ENCODE data around the gene RAD54L.

DNA sequence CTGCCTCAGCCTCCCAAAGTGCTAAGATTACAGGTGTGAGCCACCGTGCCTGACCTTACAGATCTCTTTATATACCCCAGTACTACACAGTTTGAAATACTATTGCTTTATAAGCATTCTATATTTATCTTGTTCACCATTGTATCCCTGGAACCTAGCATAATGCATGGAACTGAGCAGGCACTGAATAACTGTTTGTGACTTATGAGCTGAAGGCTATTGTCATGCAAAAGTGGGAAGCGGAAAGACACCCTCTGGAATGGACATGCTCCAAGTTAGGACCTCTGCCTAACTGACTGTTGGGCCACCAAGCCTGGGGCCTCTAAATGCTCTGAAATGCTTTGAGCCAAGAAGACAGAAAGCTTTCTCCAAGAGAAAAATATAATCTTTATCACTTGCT is 47.7 kb downstream of the RAD54L start:
- TF ChIP-seq, protein P1, sequence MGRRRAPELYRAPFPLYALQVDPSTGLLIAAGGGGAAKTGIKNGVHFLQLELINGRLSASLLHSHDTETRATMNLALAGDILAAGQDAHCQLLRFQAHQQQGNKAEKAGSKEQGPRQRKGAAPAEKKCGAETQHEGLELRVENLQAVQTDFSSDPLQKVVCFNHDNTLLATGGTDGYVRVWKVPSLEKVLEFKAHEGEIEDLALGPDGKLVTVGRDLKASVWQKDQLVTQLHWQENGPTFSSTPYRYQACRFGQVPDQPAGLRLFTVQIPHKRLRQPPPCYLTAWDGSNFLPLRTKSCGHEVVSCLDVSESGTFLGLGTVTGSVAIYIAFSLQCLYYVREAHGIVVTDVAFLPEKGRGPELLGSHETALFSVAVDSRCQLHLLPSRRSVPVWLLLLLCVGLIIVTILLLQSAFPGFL (CRISPR knock-in tag; IDR thresholded peaks at IDR 0.05; ENCODE audit: borderline replicate concordance) = no peak
- TF ChIP-seq, protein P2, sequence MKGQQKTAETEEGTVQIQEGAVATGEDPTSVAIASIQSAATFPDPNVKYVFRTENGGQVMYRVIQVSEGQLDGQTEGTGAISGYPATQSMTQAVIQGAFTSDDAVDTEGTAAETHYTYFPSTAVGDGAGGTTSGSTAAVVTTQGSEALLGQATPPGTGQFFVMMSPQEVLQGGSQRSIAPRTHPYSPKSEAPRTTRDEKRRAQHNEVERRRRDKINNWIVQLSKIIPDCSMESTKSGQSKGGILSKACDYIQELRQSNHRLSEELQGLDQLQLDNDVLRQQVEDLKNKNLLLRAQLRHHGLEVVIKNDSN (CRISPR knock-in tag; IDR thresholded peaks at IDR 0.05) = no peak
- TF ChIP-seq RELA (CRISPR knock-in tag; IDR thresholded peaks at IDR 0.05; ENCODE audit: borderline replicate concordance) (no peak), ESRRA (CRISPR knock-in tag; IDR thresholded peaks at IDR 0.05; ENCODE audit: borderline replicate concordance) (no peak)
- TF ChIP-seq, protein P3, sequence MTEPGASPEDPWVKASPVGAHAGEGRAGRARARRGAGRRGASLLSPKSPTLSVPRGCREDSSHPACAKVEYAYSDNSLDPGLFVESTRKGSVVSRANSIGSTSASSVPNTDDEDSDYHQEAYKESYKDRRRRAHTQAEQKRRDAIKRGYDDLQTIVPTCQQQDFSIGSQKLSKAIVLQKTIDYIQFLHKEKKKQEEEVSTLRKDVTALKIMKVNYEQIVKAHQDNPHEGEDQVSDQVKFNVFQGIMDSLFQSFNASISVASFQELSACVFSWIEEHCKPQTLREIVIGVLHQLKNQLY (CRISPR knock-in tag; IDR thresholded peaks at IDR 0.05) = no peak
- TF ChIP-seq, protein P4, sequence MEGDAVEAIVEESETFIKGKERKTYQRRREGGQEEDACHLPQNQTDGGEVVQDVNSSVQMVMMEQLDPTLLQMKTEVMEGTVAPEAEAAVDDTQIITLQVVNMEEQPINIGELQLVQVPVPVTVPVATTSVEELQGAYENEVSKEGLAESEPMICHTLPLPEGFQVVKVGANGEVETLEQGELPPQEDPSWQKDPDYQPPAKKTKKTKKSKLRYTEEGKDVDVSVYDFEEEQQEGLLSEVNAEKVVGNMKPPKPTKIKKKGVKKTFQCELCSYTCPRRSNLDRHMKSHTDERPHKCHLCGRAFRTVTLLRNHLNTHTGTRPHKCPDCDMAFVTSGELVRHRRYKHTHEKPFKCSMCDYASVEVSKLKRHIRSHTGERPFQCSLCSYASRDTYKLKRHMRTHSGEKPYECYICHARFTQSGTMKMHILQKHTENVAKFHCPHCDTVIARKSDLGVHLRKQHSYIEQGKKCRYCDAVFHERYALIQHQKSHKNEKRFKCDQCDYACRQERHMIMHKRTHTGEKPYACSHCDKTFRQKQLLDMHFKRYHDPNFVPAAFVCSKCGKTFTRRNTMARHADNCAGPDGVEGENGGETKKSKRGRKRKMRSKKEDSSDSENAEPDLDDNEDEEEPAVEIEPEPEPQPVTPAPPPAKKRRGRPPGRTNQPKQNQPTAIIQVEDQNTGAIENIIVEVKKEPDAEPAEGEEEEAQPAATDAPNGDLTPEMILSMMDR (IDR thresholded peaks at IDR 0.05) = no peak
- TF ChIP-seq, protein P5, sequence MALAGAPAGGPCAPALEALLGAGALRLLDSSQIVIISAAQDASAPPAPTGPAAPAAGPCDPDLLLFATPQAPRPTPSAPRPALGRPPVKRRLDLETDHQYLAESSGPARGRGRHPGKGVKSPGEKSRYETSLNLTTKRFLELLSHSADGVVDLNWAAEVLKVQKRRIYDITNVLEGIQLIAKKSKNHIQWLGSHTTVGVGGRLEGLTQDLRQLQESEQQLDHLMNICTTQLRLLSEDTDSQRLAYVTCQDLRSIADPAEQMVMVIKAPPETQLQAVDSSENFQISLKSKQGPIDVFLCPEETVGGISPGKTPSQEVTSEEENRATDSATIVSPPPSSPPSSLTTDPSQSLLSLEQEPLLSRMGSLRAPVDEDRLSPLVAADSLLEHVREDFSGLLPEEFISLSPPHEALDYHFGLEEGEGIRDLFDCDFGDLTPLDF (CRISPR knock-in tag; IDR thresholded peaks at IDR 0.05) = no peak
- TF ChIP-seq, protein P6, sequence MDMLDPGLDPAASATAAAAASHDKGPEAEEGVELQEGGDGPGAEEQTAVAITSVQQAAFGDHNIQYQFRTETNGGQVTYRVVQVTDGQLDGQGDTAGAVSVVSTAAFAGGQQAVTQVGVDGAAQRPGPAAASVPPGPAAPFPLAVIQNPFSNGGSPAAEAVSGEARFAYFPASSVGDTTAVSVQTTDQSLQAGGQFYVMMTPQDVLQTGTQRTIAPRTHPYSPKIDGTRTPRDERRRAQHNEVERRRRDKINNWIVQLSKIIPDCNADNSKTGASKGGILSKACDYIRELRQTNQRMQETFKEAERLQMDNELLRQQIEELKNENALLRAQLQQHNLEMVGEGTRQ (CRISPR knock-in tag; IDR thresholded peaks at IDR 0.05) = no peak
- TF ChIP-seq, protein P7, sequence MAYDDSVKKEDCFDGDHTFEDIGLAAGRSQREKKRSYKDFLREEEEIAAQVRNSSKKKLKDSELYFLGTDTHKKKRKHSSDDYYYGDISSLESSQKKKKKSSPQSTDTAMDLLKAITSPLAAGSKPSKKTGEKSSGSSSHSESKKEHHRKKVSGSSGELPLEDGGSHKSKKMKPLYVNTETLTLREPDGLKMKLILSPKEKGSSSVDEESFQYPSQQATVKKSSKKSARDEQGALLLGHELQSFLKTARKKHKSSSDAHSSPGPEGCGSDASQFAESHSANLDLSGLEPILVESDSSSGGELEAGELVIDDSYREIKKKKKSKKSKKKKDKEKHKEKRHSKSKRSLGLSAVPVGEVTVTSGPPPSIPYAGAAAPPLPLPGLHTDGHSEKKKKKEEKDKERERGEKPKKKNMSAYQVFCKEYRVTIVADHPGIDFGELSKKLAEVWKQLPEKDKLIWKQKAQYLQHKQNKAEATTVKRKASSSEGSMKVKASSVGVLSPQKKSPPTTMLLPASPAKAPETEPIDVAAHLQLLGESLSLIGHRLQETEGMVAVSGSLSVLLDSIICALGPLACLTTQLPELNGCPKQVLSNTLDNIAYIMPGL (CRISPR knock-in tag; IDR thresholded peaks at IDR 0.05) = no peak
